Activated CD8-positive, alpha-beta memory T cell treated with anti-CD3 and anti-CD28 coated beads, Interleukin-2, amount 50 U/mL, for 24 hours (primary cell): ENCODE data around the gene SEMA5B.
A peak's percentile ranks its signal among the peaks of the same experiment; 100 is the strongest.

ENCODE experiments used
- DNase-seq: peaks from one replicate; pipeline ENCODE4 v3.0.0-alpha.2; 2020; ENCODE audit errors: extremely low read depth

SEMA5B gene

GRCh38 chr3:123027292-123028232 lies at the start of gene SEMA5B:
TSS of gene SEMA5B (minus strand) at chr3:123027763. CDS start at chr3:122961263, 66,500 bp downstream.
- DNase-seq: no peak

GRCh38 chr3:123076496-123077418 lies 49.2 kb upstream of the SEMA5B start:
- DNase-seq: no peak

- DNase-seq: no peak
Observed at GRCh38 chr3:123076112-123076495, 48.5 kb upstream of the SEMA5B start.

GRCh38 chr3:123075359-123075758 lies 47.8 kb upstream of the SEMA5B start:
- DNase-seq: no peak

GRCh38 chr3:123072564-123072963 lies 45.0 kb upstream of the SEMA5B start:
- no peak for DNase-seq

GRCh38 chr3:123072152-123072551 lies 44.6 kb upstream of the SEMA5B start:
- DNase-seq: no peak

- DNase-seq: no peak
Observed at GRCh38 chr3:123071581-123071980, 44.0 kb upstream of the SEMA5B start.

GRCh38 chr3:123071146-123071545 lies 43.6 kb upstream of the SEMA5B start:
- DNase-seq: no peak

- DNase-seq: no peak
Observed at GRCh38 chr3:123070510-123070909, 42.9 kb upstream of the SEMA5B start.

- DNase-seq: no peak
Observed at GRCh38 chr3:123068601-123069381, 41.2 kb upstream of the SEMA5B start.

- peak; percentile 0 for DNase-seq
Observed at GRCh38 chr3:123067689-123068600, 40.4 kb upstream of the SEMA5B start.

- peak; percentile 49 for DNase-seq
Observed at GRCh38 chr3:123066896-123067688, 39.5 kb upstream of the SEMA5B start, which contains the start of gene PDIA5. TSS of gene PDIA5 (plus strand) at chr3:123067025. CDS start at chr3:123067165, 140 bp downstream.

GRCh38 chr3:123066599-123066895 lies 39.0 kb upstream of the SEMA5B start:
- no peak for DNase-seq

- DNase-seq: no peak
Observed at GRCh38 chr3:123064914-123065313, 37.4 kb upstream of the SEMA5B start.

- DNase-seq: no peak
Observed at GRCh38 chr3:123064506-123064905, 36.9 kb upstream of the SEMA5B start.

- DNase-seq: no peak
Observed at GRCh38 chr3:123063034-123063433, 35.5 kb upstream of the SEMA5B start.

GRCh38 chr3:123061856-123062255 lies 34.3 kb upstream of the SEMA5B start:
- no peak for DNase-seq

- DNase-seq: no peak
Observed at GRCh38 chr3:123060054-123060453, 32.5 kb upstream of the SEMA5B start.

GRCh38 chr3:123058505-123058904 lies 30.9 kb upstream of the SEMA5B start:
- no peak for DNase-seq

GRCh38 chr3:123055352-123055751 lies 27.8 kb upstream of the SEMA5B start:
- DNase-seq: no peak
